ENCODE results near the gene CCNJL. TPM values are rescaled to one million over a fixed set of nuclear protein-coding genes. Genes with fewer than 3 reads are reported as not detected.

The CCNJL gene
- polyA plus RNA-seq, 1 donor (not counting 4 experiments of a cell fraction or from before 2014, with no cell fraction given): 1.6 TPM

GRCh38 chr5:160360310-160360709, 47.9 kb upstream of the CCNJL start:
- Histone ChIP-seq H3K4me1 (ENCODE audit: control insufficient read depth, extremely low read depth, insufficient read depth, low read length) (peaks cover 10% of the 10 kb centered on the region), H3K9me1 (ENCODE audit: control insufficient read depth, extremely low read depth, insufficient read depth, low read length) (no peaks in the 10 kb centered on the region), H3K27me3 (ENCODE audit: control insufficient read depth, extremely low read depth, insufficient read depth, low read length) (no peaks in the 10 kb centered on the region), H3K9ac (ENCODE audit: control insufficient read depth, extremely low read depth, insufficient read depth, low read length) (no peak overlapping the region), H4K20me1 (ENCODE audit: control insufficient read depth, extremely low read depth, insufficient read depth, low read length) (no peaks in the 10 kb centered on the region), H3K79me2 (ENCODE audit: control insufficient read depth, insufficient read depth, low read length) (no peaks in the 10 kb centered on the region), H3K36me3 (ENCODE audit: control insufficient read depth in 2 of 2, extremely low read depth in 1 of 2, insufficient read depth in 2 of 2, low read length in 2 of 2) (no peaks in the 10 kb centered on the region), H3K27ac (ENCODE audit: control insufficient read depth, insufficient read depth, low read length) (no peak overlapping the region), H3K4me3 (ENCODE audit: control insufficient read depth in 2 of 3, extremely low read depth in 1 of 3, insufficient read depth in 2 of 3, low read depth in 1 of 3, low read length in 3 of 3) (no peak overlapping the region), H3K4me2 (ENCODE audit: control insufficient read depth, extremely low read depth, insufficient read depth, low read depth, low read length) (peak overlapping the region; percentile 65), H2AFZ (ENCODE audit: control insufficient read depth, low read length) (peak overlapping the region; percentile 61), H3K9me3 (ENCODE audit: control insufficient read depth, low read depth, low read length) (no peaks in the 10 kb centered on the region)
- FAIRE-seq: no peak
- TF ChIP-seq CTCF (optimal IDR thresholded peaks at IDR 0.05 in 1 of 3, IDR thresholded peaks at IDR 0.05 in 1 of 3, conservative IDR thresholded peaks at IDR 0.05 in 1 of 3; ENCODE audit: extremely low read depth in 1 of 3, insufficient read depth in 2 of 3, low read length in 3 of 3): no peak
- no peak for TF ChIP-seq EZH2 (IDR thresholded peaks at IDR 0.05; ENCODE audit: low read length)
- no peak for DNase-seq (ENCODE audit: low read depth, low spot score)
- dilution Hi-C loops (cut with MboI; ENCODE audit: extremely low pct_ligation_motif_present, low sequenced_read_pairs): no loop called here

GRCh38 chr5:160359816-160360215, 47.5 kb upstream of the CCNJL start:
- no peaks in the 10 kb centered on the region for H3K9me3 ChIP-seq (ENCODE audit: control insufficient read depth, low read depth, low read length)
- H3K4me3 ChIP-seq (ENCODE audit: control insufficient read depth in 2 of 3, extremely low read depth in 1 of 3, insufficient read depth in 2 of 3, low read depth in 1 of 3, low read length in 3 of 3): peak overlapping the region in 1 of 3 experiments; percentile 14
- no peaks in the 10 kb centered on the region for H3K9me1 ChIP-seq (ENCODE audit: control insufficient read depth, extremely low read depth, insufficient read depth, low read length)
- no peak for DNase-seq (ENCODE audit: low read depth, low spot score)
- dilution Hi-C loops (cut with MboI; ENCODE audit: extremely low pct_ligation_motif_present, low sequenced_read_pairs): no loop called here
- H3K36me3 ChIP-seq (ENCODE audit: control insufficient read depth in 2 of 2, extremely low read depth in 1 of 2, insufficient read depth in 2 of 2, low read length in 2 of 2): no peaks in the 10 kb centered on the region
- TF ChIP-seq CTCF (optimal IDR thresholded peaks at IDR 0.05 in 1 of 3, IDR thresholded peaks at IDR 0.05 in 1 of 3, conservative IDR thresholded peaks at IDR 0.05 in 1 of 3; ENCODE audit: extremely low read depth in 1 of 3, insufficient read depth in 2 of 3, low read length in 3 of 3): no peak
- no peak for TF ChIP-seq EZH2 (IDR thresholded peaks at IDR 0.05; ENCODE audit: low read length)
- H3K79me2 ChIP-seq (ENCODE audit: control insufficient read depth, insufficient read depth, low read length): no peaks in the 10 kb centered on the region
- peak overlapping the region; percentile 61 for H2AFZ ChIP-seq (ENCODE audit: control insufficient read depth, low read length)
- no peaks in the 10 kb centered on the region for H4K20me1 ChIP-seq (ENCODE audit: control insufficient read depth, extremely low read depth, insufficient read depth, low read length)
- H3K9ac ChIP-seq (ENCODE audit: control insufficient read depth, extremely low read depth, insufficient read depth, low read length): no peak overlapping the region
- H3K4me2 ChIP-seq (ENCODE audit: control insufficient read depth, extremely low read depth, insufficient read depth, low read depth, low read length): peak overlapping the region; percentile 65
- no peak overlapping the region for H3K27ac ChIP-seq (ENCODE audit: control insufficient read depth, insufficient read depth, low read length)
- FAIRE-seq: no peak
- peaks cover 10% of the 10 kb centered on the region for H3K4me1 ChIP-seq (ENCODE audit: control insufficient read depth, extremely low read depth, insufficient read depth, low read length)
- H3K27me3 ChIP-seq (ENCODE audit: control insufficient read depth, extremely low read depth, insufficient read depth, low read length): no peaks in the 10 kb centered on the region

Measured in keratinocyte (primary cell).